GM19239 (cell line): Measurements from ENCODE around the gene EGFLAM.
A peak's percentile ranks its signal among the peaks of the same experiment; 100 is the strongest.

Source experiments
- DNase-seq: peaks from one replicate; pipeline ENCODE4 v3.0.0; 2011; ENCODE audit warnings: low spot score; ENCODE audit not compliant: insufficient read length
- FAIRE-seq: peaks from 2 replicates; lab custom pipeline; 2011; peaks lifted over from hg19 to GRCh38; lab: Jason Lieb, UNC

The EGFLAM gene

DNA sequence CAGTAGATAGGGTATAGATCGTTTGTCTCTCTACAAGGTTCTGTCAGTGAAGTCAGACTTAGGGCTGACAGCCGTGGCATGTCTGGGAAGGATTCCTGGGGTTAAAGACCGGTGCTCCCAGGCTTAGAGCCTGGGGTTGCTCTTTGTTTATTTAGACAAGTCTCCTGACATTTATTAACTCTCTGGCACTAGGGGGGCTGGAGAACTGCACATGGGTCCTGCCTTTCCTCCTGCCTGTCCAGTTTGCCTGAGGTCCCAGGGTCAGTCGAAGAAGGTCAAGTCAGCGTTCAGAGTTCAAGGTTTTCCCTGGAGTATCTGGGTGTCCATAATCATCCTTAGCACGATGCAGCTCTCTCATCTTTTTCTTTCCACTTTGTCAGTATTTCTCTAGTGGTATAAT, 5.6 kb downstream of the EGFLAM start:
- DNase-seq (no peak), FAIRE-seq (no peak)

DNA sequence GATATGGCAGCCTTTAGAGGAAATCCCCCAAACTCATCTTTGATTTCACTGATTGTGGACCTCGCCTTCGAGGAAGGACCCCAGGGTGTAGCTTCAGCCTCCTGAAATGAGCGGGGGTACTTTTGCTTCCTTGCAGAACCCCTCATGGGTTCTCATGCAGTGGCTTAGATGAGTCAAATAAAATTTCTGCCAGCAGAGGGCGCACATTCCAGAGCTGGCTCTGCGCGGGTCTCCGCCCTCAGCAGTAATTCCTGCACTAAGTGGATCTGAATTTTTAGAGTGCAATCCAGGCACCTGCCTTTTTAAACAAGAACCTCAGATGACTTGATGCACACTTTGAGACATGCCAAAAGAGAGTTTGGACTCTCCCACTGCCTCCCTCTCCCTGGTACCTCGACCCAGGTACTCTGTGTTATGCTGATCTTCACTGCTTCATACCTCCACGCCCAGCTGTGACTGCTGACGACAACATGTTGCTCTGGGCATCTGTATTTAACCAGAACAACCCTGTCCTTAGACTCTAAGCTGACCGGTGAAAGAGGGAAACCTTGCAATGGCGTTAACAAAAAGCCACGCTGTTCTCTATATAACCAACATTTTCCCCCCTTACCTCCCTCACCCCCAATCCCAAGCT, 7.3 kb downstream of the EGFLAM start:
- FAIRE-seq (peak; percentile 57), DNase-seq (peak; percentile 24)

DNA sequence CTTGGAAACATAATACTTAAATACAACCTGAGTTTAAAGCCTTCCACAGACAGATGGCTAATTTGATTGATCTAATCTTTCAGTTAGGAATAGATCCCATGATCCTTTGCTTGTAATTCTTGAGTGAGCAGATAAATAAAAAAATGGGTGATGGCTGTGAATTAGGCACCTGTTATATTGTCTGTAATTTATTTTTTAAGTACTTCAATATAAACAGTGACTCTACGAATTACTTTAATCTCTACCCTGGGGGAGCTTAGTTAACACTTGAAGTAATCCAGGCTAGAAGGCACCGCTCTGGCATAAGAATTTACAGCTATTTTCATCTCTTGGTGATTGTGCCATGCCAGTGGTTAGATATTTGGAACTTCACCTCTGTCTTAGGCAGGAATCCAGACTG, 9.0 kb downstream of the EGFLAM start:
- FAIRE-seq = no peak
- DNase-seq = no peak

DNA sequence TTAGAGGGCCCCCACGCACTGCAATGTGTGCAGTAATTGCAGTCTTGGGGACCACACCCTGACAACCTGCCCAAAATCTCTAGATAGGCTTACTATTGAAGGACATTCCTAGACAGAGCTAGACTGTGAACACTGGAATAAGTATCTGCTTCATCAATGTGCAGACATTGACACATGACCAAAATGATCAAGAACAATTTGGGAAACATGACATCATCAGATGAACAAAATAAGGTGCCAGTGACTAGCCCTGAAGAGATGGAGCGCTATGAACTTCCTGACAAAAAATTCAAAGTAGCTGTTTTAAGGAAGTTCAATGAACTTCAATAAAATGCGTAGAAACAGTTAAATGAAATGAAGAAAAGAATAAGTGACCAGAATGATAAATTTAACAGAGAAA, 15.3 kb downstream of the EGFLAM start:
- no peak for DNase-seq

DNA sequence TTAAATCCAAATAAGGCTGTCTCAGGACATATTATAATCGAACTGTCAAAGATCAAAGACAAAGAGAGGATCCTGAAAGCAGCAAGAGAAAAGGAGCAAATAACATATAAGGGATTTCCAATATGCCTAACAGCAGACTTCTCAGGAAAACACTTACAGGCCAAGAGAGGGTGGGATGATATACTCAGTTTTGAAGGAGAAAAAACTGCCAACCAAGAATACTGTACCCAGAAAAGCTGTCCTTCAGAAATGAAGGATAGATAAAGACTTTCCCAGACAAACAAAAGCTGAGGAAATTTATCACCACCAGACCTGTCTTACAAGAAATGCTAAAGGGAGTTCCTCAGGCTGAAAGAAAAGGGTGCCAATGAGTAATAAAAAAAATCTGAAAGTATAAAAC, 16.0 kb downstream of the EGFLAM start:
- DNase-seq = no peak

More for the DNA sequence above, 15.3 kb downstream of the EGFLAM start:
- no peak for FAIRE-seq

DNA sequence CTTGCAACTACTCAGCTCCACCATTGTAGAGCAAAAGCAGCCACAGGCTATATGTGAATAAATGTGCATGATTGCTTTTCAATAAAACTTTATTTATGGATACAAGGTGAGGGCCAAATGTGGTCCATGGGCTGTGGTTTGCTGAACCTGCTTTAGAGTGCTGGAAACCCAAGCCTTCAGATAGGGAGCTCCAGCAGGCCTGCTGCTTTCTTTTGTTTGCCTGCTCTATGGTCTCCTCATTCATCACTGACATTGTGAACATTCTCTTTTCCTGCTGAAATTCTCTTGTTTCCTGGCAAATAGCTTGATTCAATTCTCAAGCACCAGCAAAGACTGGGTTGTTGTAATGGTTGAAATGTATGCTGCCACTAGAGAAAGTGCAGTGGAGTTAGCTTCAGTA, 26.0 kb downstream of the EGFLAM start:
- no peak for DNase-seq
- FAIRE-seq = no peak

More for the DNA sequence above, 16.0 kb downstream of the EGFLAM start:
- FAIRE-seq = no peak

DNA sequence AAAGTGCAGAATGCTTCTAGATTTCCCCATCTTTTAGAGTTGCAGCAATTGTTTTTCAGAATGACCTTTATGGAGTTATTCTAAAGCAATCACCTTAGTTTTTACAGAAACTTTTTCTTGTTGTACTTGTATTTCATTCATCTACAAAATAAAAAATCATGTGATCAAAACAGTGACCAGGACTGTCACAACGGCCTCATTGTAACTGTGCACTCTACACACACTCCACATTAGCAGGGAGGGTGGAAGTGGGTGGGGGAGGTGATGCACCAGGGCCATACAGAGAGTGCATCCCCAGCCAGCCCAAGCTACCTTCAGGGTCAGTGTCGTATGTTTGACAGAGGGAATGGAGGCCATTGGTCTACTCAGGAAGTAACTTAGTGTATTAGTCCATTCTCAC, 26.9 kb downstream of the EGFLAM start:
- no peak for DNase-seq
- FAIRE-seq = no peak

DNA sequence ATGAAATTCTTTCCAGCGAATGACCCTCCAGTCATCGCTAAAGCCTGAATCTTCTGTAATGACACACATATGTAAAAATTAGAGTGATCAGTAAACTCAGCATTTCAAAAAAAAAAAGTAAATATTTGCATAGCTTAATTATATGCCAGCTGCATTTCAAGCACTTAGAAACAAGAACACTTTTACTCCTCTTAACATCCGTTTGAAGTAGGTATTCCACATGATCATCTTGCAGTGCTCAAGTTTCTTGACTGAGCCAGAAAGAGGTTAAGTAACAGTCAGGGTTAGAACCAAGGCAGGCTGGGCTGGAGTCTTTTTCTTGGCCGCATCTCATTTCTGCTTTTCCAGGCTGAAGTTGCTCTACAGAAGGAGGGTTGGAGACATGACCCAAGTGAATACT, 27.6 kb downstream of the EGFLAM start:
- no peak for DNase-seq
- FAIRE-seq = no peak

DNA sequence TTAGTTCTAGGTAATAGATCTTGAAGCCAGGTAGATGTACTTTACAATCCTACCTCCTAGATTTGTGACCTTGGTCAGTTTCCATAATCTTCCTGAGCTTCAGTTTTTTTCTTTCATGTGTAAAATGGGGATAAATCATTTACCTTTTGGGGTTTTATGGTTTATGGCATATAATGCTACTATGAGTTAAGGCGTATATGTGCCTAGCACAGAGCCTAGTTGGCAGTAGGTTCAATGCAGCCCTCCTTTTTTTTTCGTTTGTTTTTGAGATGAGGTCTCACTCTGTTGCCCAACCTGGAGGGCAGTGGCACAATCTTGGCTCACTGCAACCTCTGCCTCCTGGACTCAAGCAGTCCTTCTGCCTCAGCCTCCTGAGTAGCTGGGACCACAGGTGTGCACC, 28.8 kb downstream of the EGFLAM start:
- no peak for DNase-seq
- no peak for FAIRE-seq

DNA sequence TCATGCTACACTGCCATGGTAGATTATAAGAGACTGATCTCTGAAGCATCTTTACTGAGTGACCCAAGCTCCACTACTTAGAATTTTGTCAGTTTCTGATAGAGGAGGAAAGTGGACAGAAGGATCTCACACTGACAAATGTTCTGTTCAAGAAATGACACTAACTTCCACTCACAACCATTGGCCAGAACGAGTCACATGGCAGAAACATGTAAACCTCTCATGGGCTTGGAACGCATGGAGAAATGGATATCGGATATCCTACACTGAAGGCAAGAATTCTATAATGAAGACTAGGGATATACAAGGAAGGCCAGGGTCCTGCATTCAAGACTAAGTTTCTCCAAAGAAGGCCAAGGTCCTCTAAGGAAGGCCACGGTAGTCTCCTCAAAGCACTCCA, 31.1 kb downstream of the EGFLAM start:
- DNase-seq = no peak
- FAIRE-seq = no peak

DNA sequence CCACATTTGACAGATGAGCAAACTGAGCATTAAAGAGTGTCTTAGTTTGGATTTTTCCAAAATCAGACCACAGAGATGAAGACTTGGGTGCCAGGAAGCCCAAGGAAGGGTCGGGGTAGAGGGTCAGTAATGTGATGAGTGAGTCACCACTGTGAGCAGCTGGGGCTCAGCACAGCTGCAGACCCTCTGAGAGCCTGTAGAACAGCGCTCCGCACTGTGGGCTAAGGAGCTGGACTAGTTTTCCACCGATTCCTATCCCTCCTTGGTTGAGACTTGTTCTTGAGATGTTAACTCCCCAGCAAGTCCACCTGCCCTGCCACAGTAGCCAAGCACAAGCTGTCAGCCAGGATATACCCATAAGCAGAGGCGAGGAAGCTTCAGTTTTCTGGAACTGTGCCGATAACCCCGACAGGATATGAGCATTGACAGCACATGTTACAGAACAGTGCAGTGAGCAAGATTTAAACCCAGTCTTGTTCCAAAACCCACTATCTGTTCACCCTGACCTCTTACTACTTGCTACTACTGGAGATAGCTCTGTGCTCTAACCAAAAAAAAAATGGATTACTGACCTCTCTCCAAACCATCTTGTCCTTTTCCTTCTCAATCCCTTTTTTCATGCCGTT, 31.8 kb downstream of the EGFLAM start:
- FAIRE-seq = no peak
- no peak for DNase-seq

DNA sequence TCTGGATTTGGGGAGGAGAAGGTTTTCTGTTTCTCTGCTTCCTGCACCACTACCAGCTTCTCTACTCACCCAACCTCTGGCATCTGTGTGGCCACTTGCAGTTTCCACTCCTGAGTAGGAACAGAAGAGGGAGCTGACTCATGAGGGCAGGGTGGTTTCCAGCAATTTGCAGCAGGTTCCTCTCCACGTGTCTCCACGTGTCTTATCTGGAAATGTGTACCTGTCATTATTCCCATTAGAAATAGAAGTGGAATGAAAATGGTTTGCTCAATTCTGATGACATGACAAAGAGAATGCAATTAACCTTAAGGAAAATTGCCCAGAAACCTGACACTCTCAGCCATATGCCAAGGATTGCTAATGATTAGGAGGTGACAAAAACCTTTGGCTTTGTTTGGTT, 33.0 kb downstream of the EGFLAM start:
- FAIRE-seq (no peak), DNase-seq (no peak)

DNA sequence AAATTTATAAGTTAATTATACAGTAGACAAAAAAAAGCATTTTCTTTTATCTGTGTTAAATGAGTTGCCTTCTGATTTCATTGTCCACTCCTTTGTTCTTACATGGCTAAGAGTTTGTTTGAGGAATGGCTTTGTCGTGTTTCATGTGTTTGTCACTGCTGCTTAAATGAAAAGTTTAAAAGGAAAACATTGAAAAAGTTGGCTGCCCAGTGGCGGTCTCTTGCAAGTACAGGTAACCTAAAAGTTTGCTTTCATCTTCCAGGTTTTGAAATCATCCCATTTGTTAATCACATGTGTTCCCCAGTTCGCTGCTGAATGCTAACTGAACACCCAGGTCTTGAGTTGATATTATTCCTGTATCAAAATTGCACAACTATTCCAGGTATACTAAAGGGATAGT, 33.9 kb downstream of the EGFLAM start:
- no peak for FAIRE-seq
- DNase-seq = no peak

DNA sequence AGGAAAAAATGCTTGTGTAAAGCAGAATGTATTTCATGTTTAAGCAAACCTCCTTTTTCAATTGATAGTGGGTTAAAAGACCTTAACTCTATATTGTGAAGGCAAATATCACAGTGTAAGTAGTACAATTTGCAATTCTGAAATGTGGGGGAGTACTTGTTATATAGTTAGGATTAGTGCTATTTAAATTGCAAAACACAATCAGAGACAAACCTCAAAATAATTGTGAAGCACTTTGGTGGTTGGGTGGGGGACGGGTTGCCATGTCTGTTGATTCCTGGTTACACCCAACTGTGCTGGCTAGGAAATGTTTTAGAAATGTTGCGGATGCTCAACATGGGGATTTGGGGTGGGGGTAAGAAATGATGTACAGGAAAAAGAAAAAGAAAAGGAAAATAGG, 37.4 kb downstream of the EGFLAM start:
- DNase-seq = no peak
- FAIRE-seq = no peak

DNA sequence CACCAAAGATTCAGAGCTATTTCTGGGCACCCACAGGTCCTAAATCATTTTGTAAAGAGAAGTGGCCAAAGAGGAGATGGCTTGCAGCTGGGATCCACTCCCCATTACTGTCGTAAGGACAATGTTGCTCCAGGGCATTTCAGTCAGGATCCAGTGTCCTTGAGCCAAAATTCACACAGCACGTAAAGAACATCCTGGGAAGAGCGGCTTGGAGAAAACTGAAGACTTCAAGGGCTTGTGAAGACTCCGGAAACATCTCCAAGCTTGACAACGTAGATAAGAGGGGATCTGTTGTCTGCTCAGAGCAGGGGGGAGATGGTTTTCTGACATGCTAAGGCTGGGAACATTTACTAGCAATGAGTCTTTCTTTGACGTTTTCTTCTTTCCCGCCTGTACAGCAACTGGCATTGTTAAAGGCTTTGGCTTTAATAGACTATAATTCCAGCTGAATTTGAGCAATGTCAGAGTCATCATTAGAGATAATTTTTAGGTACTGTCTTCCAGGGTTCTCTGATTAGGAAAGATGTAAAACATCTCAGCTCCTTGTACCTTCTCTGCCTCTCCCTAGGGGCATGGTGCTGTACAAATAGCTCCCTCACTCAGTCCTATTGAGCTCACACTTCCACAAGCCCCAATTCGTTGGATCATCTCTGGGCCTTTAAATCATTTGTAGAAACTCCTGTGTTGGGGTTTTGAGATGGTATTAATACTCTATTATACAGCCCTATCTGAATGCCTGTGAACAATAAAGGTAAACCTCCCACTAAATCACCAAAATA, 39.7 kb downstream of the EGFLAM start:
- no peak for FAIRE-seq
- no peak for DNase-seq

DNA sequence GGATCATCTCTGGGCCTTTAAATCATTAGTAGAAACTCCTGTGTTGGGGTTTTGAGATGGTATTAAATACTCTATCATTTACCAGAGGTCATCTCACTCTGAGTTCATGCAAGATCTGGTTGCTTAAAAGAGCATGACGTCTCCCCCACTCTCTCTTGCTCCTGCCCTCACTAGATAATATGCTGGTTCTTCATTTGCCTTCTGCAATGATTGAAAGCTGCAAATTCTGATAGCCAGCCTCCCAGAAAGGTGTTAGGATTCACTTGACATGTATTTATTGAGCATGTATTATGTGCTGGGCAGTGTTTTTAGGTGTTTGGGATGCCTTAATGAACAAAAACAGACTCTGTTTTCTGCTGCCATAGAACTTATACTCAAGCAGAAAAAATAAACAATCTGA, 41.2 kb downstream of the EGFLAM start:
- no peak for DNase-seq
- no peak for FAIRE-seq

DNA sequence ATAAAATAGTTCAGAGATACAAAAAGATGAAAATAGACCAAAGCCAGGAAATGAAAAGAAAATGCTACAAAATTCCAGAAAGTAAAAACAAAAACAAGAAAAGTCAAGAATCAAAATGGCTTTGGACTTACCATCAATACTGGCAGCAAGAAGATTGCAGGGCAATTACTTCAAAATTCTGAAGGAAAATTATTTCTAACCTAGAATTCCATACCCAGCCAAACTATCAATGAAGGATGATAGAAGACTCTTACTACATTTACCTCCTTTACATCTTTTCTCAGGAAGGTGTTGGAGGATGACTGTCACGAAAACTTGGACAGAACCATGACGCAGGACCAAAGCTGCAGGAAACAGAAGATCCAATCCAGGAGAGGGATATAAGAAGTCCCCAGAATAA, 46.8 kb downstream of the EGFLAM start:
- no peak for FAIRE-seq

DNA sequence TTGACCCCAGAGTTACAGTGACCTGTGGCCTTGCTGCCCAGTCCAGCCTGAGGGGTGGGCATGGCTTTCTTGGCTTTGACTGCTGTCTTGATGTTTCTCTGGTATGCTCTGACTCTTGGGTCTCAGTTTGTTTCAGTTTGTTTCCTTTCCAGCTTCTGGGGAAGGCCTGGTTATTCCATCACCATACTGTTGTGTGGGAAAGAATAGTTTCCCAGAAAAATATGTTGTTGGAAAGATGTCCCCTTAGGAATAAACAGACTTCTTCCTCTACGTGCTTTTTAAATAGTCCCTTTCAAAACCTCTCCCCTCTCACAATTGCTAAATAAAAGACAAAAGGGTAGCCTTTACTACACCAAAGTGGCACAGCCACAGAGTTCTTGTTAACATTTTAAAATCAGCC, 49.5 kb downstream of the EGFLAM start:
- DNase-seq (no peak), FAIRE-seq (no peak)

More for the DNA sequence above, 46.8 kb downstream of the EGFLAM start:
- no peak for DNase-seq

DNA sequence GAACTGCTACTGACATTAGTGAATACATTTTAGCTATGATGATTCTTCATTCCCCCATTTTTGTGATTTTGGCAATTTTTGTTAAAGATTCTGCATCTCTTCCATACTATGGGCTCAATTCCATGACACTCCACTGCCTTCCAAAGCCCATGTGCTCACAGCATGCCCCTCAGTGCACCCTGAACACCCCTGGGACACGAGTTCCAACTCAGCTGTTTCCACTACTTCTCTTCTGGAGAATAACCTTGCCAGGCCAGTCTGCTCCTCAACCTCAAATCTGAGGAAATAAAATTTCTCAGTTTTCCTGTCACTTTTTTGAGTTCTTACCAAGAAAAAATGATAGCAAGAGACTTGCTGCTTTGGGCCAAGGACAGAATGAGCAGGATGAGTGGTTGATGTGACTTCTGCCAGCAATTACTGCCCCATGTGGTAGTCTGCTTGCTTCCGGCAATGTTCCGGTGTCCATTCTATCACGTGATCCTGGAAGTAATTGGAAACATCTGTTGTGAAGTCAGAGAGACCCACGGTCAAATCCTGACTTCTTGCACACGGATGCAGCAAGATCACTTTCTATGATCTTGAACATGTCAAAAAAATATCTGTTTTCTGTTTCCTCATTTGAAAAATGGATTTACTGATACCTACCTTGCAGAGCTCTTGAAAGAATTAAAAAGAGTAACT, 58.3 kb downstream of the EGFLAM start:
- no peak for DNase-seq
- no peak for FAIRE-seq

DNA sequence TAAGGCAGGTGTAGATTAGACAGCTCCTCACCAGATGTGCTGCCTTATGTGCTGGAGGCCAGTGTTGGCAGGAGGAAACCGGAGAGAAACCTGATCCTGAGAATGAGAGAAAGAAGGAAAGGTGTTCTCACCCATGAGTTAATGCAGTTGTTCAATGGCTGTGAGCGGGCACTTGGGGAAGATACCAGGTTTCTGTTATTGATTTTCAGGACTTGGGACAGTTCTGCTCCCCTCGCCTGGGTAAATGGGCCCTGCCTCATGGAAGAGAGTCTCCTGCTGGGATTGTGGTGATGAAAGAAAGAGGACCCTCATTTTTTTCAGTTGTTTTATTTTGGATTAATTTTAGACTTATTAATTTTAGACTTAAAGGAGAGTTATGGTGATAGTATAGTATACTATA, 59.5 kb downstream of the EGFLAM start:
- DNase-seq = no peak
- FAIRE-seq = no peak

DNA sequence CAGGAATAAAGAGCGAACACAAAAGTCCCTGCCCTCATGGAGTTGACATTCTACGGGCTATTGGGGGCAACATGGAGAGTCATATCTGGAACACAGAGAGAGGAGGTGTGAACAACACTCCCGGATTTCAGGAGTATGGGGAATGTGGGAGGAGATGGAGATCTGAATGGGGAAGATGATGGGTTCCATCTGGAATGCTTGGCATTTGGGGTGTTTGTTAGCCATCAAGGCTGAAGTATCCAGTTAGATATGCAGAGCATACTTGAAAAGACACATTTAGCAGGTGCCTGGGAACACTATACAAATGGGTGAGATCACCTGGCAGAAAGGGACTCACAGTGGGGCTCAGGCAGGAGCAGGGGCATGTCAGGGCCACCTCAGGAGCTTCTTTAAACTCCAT, 61.1 kb downstream of the EGFLAM start:
- DNase-seq (no peak), FAIRE-seq (no peak)
